Pancreas (tissue), 10 donors: ENCODE results near the gene GPC5. TPM values are rescaled to one million over a fixed set of nuclear protein-coding genes. Genes with fewer than 3 reads are reported as not detected.

Experiments
- ATAC-seq, 4 donors: fragments of 200-7000 bp; cut with Tn5 transposase; one replicate each; pipeline versions ENCODE4 v1.8.0 to v1.9.1; 2020; ENCODE audit warnings: mild to moderate bottlenecking in 4 of 4, moderate library complexity in 4 of 4
- DNase-seq, 6 donors: peaks; one replicate each; pipeline ENCODE4 v3.0.0-alpha.2; 2020
- FAIRE-seq: peaks from 2 replicates; lab custom pipeline; 2012; peaks lifted over from hg19 to GRCh38; lab: Jason Lieb, UNC
- H3K27ac ChIP-seq, 4 donors: fragments of 200-600 bp; sonication (generic); 1 replicate in 3 of 4; 2 replicates in 1 of 4; pipeline versions ENCODE4 v1.5.0 to v1.8.0; 2020
- H3K27me3 ChIP-seq, 4 donors: fragments of 200-600 bp; one replicate each; pipeline ENCODE4 v1.8.0; 2021
- H3K36me3 ChIP-seq, 3 donors: fragments of 200-600 bp; sonication (generic) in 1 of 3; one replicate each; pipeline versions ENCODE4 v1.5.0 to v1.8.0; 2020 to 2021
- H3K4me1 ChIP-seq, 3 donors: fragments of 200-600 bp; one replicate each; pipeline ENCODE4 v1.8.0; 2021
- H3K4me3 ChIP-seq, 4 donors: fragments of 200-600 bp; sonication (generic) in 2 of 4; one replicate each; pipeline versions ENCODE4 v1.5.0 to v1.8.0; 2020 to 2021
- H3K9me3 ChIP-seq, 4 donors: fragments of 200-600 bp; one replicate each; pipeline ENCODE4 v1.8.0; 2021
- CTCF ChIP-seq, 4 donors: fragments of 200-600 bp; sonication (generic) in 3 of 4; IDR thresholded peaks; one replicate each; pipeline versions ENCODE4 v1.5.0 to v1.8.0; 2021; ENCODE audit warnings: antibody characterized with exemption in 4 of 4
- WGBS, 2 donors: extraction: QIAGEN DNeasy Blood & Tissue Kit; methylation state at CpG; one replicate each; pipeline ENCODE4 v1.1.7; 2013; 5-methylcytosine and 5-hydroxymethylcytosine counted together
- intact Hi-C, 3 donors: fragments of 100-400 bp; cut with DNase I; formaldehyde crosslinking; loops; one replicate each; pipeline versions ENCODE4 v1.11.1 to v1.14.2; 2022
- polyA plus RNA-seq, 2 donors: library from polyadenylated mRNA; stranded (reverse); fragments of 200-250 nt; gene quantifications; one replicate each; pipeline ENCODE4 v1.2.3, GENCODE V29; 2013
- total RNA-seq, 6 donors: library from RNA; stranded (reverse); fragmentation: NEBNext Ultra II Directional in 4 of 6; extraction: Animal tissue kit (Norgen Biotek cat#: 25700) in 4 of 6; gene quantifications; one replicate each; pipeline versions ENCODE4 v1.2.1 to v1.2.4, GENCODE V29; 2021 to 2023
- donor health status: healthy with polysubstance abuse.
- donor health status: DM: no; HTN: no; CAD: no; lungs with moderate emphysema.
- donor health status: DM: no; HTN: no; CAD: no.
- donor health status: control.
- donor health status: control.
- donor health status: Bipolar disorder and iron deficiency.
- donor health status: DM: yes; HTN: yes; CAD: no.
- donor health status: DM: no; HTN: no; CAD: no.
- donor health status: DM: no; HTN: no; CAD: no.
- donor health status: DM: yes; HTN: yes; CAD: no.

GPC5 gene
- total and polyA plus RNA-seq, 8 donors = 0.12 to 0.35 (median 0.35) TPM; not detected in 5

- H3K36me3 ChIP-seq = no peaks in the 10 kb centered on the region
- H3K27ac ChIP-seq = no peak overlapping the region
- no peak for ATAC-seq
- intact Hi-C loops = no loop called here
- no peak overlapping the region for H3K4me3 ChIP-seq
- no peaks in the 10 kb centered on the region for H3K9me3 ChIP-seq
- no peak for DNase-seq
- WGBS, 2 donors = 65 to 81% methylated on average over 2 of the region's 2 CpGs
- no peaks in the 10 kb centered on the region for H3K4me1 ChIP-seq
- no peak for TF ChIP-seq CTCF (IDR thresholded peaks at IDR 0.05)
- no peaks in the 10 kb centered on the region for H3K27me3 ChIP-seq
- no peak for FAIRE-seq
These were observed 182.3 kb downstream of the GPC5 start for GRCh38 chr13:91580749-91581148.

GRCh38 chr13:91586609-91587008 lies 188.2 kb downstream of the GPC5 start:
- H3K36me3 ChIP-seq = no peaks in the 10 kb centered on the region
- TF ChIP-seq CTCF (IDR thresholded peaks at IDR 0.05) = no peak
- no peaks in the 10 kb centered on the region for H3K9me3 ChIP-seq
- no peak for DNase-seq
- FAIRE-seq = no peak
- no peaks in the 10 kb centered on the region for H3K27me3 ChIP-seq
- no peak overlapping the region for H3K27ac ChIP-seq
- H3K4me1 ChIP-seq = no peaks in the 10 kb centered on the region
- intact Hi-C loops = no loop called here
- WGBS, 2 donors = 74 to 89% methylated on average over 1 of the region's 1 CpG
- ATAC-seq = no peak
- H3K4me3 ChIP-seq = no peak overlapping the region

- no peak overlapping the region for H3K4me3 ChIP-seq
- H3K9me3 ChIP-seq = no peaks in the 10 kb centered on the region
- TF ChIP-seq CTCF (IDR thresholded peaks at IDR 0.05) = no peak
- no peak overlapping the region for H3K27ac ChIP-seq
- ATAC-seq (no peak), FAIRE-seq (no peak), DNase-seq (no peak)
- no peaks in the 10 kb centered on the region for H3K4me1 ChIP-seq
- H3K27me3 ChIP-seq = no peaks in the 10 kb centered on the region
- H3K36me3 ChIP-seq = no peaks in the 10 kb centered on the region
- intact Hi-C loops = no loop called here
These were observed 190.1 kb downstream of the GPC5 start for GRCh38 chr13:91588541-91588940.

- Histone ChIP-seq H3K4me3 (no peak overlapping the region), H3K4me1 (no peaks in the 10 kb centered on the region), H3K27ac (no peak overlapping the region), H3K9me3 (no peaks in the 10 kb centered on the region), H3K27me3 (no peaks in the 10 kb centered on the region), H3K36me3 (no peaks in the 10 kb centered on the region)
- DNase-seq = peak in 2 of 6 donors; percentile 34 to 48
- ATAC-seq = no peak
- no peak for TF ChIP-seq CTCF (IDR thresholded peaks at IDR 0.05)
- intact Hi-C loops = no loop called here
- WGBS, 2 donors = 60 to 79% methylated on average over 6 of the region's 6 CpGs
- FAIRE-seq = no peak
These were observed 193.9 kb downstream of the GPC5 start for GRCh38 chr13:91592056-91593014.

GRCh38 chr13:91593456-91593855 lies 195.0 kb downstream of the GPC5 start:
- DNase-seq (no peak), FAIRE-seq (no peak), ATAC-seq (no peak)
- 34 to 60% methylated on average over 1 of the region's 1 CpG for WGBS, 2 donors
- Histone ChIP-seq H3K27me3 (no peaks in the 10 kb centered on the region), H3K4me1 (no peaks in the 10 kb centered on the region), H3K9me3 (no peaks in the 10 kb centered on the region), H3K36me3 (no peaks in the 10 kb centered on the region), H3K4me3 (no peak overlapping the region), H3K27ac (no peak overlapping the region)
- intact Hi-C loops = no loop called here
- no peak for TF ChIP-seq CTCF (IDR thresholded peaks at IDR 0.05)
